HG03135 (cell line): ENCODE results near the gene HESX1.

Experiments
- ATAC-seq: cut with Tn5 transposase; IDR thresholded peaks from one replicate; pipeline ENCODE4 v1.9.1; 2021; ENCODE audit warnings: mild to moderate bottlenecking, moderate library complexity; ENCODE audit not compliant: unreplicated experiment

The HESX1 gene

DNA sequence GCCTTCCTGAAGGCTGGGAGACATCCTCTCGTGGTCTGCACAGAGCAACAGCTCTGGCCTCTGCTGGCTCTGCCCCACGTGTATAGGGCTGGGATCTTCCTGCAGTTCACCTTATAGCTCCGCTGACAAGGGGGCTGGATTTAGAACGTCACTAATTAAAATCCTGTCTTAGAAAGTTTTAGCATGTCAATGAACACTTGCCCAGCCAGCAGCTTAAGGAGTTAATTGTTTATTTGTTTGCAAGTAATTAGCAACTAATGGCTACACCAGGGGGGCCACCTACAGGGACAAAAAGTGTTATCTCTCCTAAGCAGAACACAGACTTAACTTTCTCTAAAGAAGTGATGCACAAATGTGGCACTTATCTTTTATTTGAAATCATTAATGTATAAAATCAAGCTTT is at the start of gene HESX1:
HESX1 (minus strand) TSS at position 84 of the 403 bp plus-strand sequence; CDS start at position 24, 60 bp downstream.
- ATAC-seq, result no peak

- no peak for ATAC-seq
These were observed 45.2 kb upstream of the HESX1 start for GRCh38 chr3:57244946-57245345.

GRCh38 chr3:57234613-57235575 is 35.1 kb upstream of the HESX1 start:
- no peak for ATAC-seq

DNA sequence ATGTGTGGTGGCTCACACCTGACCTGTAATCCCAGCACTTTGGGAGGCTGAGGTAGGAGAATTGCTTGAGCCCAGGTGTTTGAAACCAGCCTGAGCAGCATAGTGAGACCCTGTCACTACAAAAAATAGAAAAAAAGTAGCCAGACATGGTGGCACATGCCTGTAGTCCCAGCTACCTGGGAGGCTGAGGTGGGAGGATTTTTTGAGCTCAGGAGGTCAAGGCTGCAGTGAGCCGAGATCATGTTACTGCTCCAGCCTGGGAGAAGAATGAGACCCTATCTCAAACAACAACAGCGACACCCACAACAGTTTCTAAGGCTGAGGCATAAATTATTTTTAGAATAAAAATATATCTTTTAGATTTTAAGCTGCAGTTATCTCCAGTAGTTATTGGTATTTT is 34.0 kb upstream of the HESX1 start:
- no peak for ATAC-seq

GRCh38 chr3:57230006-57230405 is 30.2 kb upstream of the HESX1 start:
- ATAC-seq, result no peak

DNA sequence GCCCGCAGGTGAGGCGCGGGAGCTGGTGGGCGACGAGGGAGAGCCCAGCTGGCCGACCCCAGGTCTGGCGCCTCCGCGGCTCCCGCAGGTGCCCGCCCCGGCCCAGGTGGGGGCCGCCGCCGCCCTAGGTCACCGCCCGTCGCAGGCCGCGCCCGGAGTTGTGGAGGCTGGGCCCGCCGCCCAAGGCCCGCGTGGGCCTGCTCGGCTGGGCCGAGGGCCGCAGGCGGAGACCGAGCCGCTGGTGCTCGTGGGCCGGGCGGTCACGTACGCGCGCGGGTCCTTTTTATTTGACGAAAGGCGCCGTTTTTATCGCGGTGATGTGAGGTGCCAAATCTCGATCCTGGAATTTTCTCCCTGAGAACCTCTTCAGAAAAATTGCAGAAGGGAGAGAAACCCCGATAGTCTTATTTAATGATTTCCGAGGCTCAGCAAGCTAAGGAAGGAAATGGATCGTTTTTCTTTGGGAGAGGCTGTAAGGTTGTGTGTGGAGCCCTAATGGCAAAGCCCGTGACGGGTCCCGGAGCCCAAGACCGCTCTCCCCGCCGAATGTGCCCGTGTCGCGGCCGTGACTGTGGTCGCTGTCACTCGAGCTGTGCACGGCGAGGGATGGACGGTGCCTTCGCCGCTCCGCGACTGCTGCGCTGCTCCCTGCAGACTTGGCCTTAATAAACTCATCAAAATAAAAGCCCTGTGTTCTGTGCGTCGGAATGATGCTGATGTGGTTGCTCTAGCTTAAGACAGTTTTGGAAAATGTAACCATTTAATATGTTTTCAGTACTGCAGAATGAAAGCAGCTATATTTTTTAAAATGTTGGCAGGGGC is 28.4 kb upstream of the HESX1 start:
- peak; percentile 35 for ATAC-seq

GRCh38 chr3:57227204-57227929 is 27.6 kb upstream of the HESX1 start, which contains the start of gene APPL1:
APPL1 (plus strand) TSS chr3:57227729; CDS start chr3:57227884, 155 bp downstream.
- peak; percentile 93 for ATAC-seq

- no peak for ATAC-seq
These were observed 26.4 kb upstream of the HESX1 start for GRCh38 chr3:57226176-57226575.

- ATAC-seq, result no peak
These were observed 25.1 kb upstream of the HESX1 start for GRCh38 chr3:57224856-57225255.

DNA sequence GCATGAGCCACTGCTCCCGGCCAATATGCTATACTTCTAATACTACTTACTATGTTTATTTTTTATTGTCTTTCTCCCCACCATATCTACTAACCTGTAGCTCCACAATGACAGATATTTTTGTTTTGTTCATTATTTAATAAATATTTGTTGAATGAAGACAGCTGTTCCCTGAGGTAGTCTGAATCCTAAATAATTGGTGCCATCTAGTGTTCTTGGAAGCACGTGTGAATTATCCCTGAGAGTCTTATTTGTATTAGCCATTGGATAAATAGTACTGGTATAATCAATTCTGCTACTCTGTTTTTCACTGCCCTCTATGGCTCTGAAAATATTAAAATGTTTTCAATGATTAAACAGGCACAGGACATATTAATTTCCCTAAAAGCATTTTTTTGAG is 22.1 kb upstream of the HESX1 start:
- no peak for ATAC-seq

DNA sequence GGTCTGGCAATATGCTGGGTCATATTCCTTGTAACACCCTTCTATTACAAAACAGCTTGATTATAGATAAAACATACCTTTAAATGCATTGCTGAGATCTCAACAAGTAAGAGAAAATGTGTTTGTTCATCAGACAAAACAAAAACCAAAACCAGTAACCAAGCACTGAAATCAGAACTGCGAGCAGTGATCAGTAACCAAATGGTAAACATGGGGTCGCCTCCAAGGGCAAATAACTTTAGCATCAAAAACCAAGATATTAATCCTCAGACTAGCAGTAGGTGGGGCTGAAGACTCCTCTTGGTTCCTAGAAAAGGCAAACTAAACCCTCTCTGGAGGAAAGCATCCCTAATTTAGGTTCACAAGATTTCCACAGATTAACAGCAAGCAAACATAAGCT is 6.6 kb upstream of the HESX1 start:
- ATAC-seq, result no peak

DNA sequence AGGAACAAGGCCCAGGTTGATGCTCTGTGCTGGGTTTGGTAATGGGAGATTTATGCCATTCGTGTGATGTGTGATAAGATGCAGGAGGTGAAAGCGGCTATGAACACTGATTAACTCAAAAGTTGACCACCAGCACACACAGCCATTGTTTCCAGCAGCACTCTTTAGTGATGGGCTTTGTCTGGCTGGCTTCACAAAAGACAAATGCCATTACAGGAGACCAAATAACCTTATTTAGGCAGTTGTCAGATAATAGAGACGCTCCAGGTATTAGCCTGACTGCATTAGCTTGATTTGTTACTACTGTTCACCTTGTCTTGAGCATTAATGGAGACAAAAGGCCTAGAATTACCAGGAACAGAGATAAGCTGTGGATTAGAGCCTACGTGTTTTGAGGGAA is 5.1 kb downstream of the HESX1 start:
- no peak for ATAC-seq

- no peak for ATAC-seq
These were observed 7.8 kb downstream of the HESX1 start for GRCh38 chr3:57192028-57192427.

GRCh38 chr3:57184526-57184925 is 15.3 kb downstream of the HESX1 start:
- no peak for ATAC-seq

GRCh38 chr3:57179580-57180410 is 20.0 kb downstream of the HESX1 start:
- no peak for ATAC-seq

GRCh38 chr3:57176045-57176444 is 23.7 kb downstream of the HESX1 start:
- ATAC-seq, result no peak

- no peak for ATAC-seq
These were observed 26.1 kb downstream of the HESX1 start for GRCh38 chr3:57173687-57174086.

- ATAC-seq, result no peak
These were observed 28.8 kb downstream of the HESX1 start for GRCh38 chr3:57170946-57171345.

DNA sequence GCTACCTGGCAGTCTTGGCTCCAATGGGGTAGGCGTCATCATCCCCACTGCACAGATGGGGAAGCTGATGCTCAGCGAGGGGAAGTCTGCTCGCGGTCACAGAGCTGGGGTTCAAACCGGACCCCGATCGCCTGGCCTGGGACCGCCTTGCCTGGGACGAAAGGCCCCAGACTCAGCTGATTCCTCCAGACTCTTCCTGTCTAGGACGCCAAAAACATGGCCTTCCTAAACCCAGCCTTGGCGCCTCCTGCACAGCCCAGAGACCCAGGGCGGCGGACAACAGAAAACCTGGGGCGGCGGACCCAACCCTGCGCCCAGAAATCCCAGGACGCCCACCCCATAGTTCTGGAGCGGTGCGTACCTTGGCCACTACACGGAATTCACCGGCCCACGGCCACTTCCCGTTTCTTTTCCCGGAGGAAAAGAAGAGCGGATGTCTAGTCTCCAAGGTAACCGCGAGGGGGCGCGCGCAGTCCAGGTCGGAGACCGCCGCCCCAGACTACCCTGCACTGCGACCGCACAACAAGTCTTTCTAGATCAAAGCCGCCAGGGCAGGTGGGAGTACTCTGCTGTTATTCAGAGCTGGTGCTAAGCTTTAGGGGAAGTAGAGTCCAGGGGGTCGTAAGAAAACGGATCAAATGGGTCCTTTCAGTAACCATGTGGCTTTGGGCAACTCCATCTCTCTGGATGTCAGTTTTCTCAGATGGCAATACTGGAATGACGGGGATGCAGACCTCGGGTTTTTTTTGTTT is 29.7 kb downstream of the HESX1 start:
- ATAC-seq, result peak; percentile 57
